DOHH2 (cell line): ENCODE data around the gene MAPK11.

Experiments
- CTCF ChIP-seq: fragments of 200-600 bp; sonication (generic); IDR thresholded peaks from one replicate; pipeline ENCODE4 v1.5.1; 2014; ENCODE audit warnings: antibody characterized with exemption, mild to moderate bottlenecking, low read depth, low read length; ENCODE audit not compliant: poor library complexity, severe bottlenecking
- EZH2phosphoT487 ChIP-seq: fragments of 200-600 bp; sonication (generic); IDR thresholded peaks from 2 replicates; pipeline ENCODE4 v1.6.1; 2017; ENCODE audit warnings: borderline replicate concordance, mild to moderate bottlenecking, antibody characterized with exemption, low read length, moderate library complexity, mixed read lengths

- no peak for TF ChIP-seq CTCF
- no peak for TF ChIP-seq EZH2phosphoT487
These were observed 19.2 kb upstream of the MAPK11 start for GRCh38 chr22:50289151-50289941.
